Transverse colon (tissue), 4 donors: ENCODE results near the gene NSL1. TPM values are rescaled to one million over a fixed set of nuclear protein-coding genes. Genes with fewer than 3 reads are reported as not detected.
"Not testable (repeated sequence)": the region's sequence is repeated elsewhere in the genome, so short reads cannot be mapped to it uniquely, and the experiment has no call there.

Source experiments
- DNase-seq: peaks from one replicate; pipeline ENCODE4 v3.0.0-alpha.2; 2019
- H3K27ac ChIP-seq, 4 donors: fragments of 200-600 bp; sonication (generic); 2 replicates each; pipeline ENCODE4 v1.5.1; 2016 to 2018; ENCODE audit warnings: inconsistent platforms in 4 of 4
- H3K27me3 ChIP-seq: fragments of 200-600 bp; sonication (generic); 2 replicates; pipeline ENCODE4 v1.5.1; 2017; ENCODE audit warnings: inconsistent platforms
- H3K36me3 ChIP-seq, 4 donors: fragments of 200-600 bp; sonication (generic); 2 replicates each; pipeline ENCODE4 v1.5.1; 2017 to 2019; ENCODE audit warnings: inconsistent platforms in 4 of 4
- H3K4me1 ChIP-seq, 4 donors: fragments of 200-600 bp; sonication (generic); 2 replicates each; pipeline ENCODE4 v1.5.1; 2017 to 2020; ENCODE audit warnings: inconsistent platforms in 4 of 4
- H3K4me3 ChIP-seq, 4 donors: fragments of 200-600 bp; sonication (generic); 1 replicate in 1 of 4; 2 replicates in 3 of 4; pipeline versions ENCODE4 v1.5.1 to v1.6.1; 2017 to 2019; ENCODE audit warnings: inconsistent platforms in 4 of 4
- H3K9me3 ChIP-seq, 2 donors: fragments of 200-600 bp; sonication (generic); 2 replicates each; pipeline ENCODE4 v1.5.1; 2017 to 2019; ENCODE audit warnings: inconsistent platforms in 2 of 2
- CTCF ChIP-seq, 5 experiments: fragments of 200-600 bp in 3 of 5; fragments of 450-650 bp in 2 of 5; sonication (generic) in 3 of 5; IDR thresholded peaks; 1 replicate in 2 of 5; 2 replicates in 3 of 5; pipeline ENCODE4 v1.5.1; 2016 to 2017; ENCODE audit warnings: antibody characterized with exemption in 5 of 5, inconsistent platforms in 3 of 5, mild to moderate bottlenecking in 2 of 5, moderate library complexity in 1 of 5
- EP300 ChIP-seq: sonication (generic); formaldehyde crosslinking; IDR thresholded peaks from one replicate; pipeline ENCODE4 v1.6.1; 2017; ENCODE audit warnings: antibody characterized with exemption, low read depth
- POLR2A ChIP-seq: fragments of 450-650 bp; IDR thresholded peaks from one replicate; pipeline ENCODE4 v1.6.1; 2016; ENCODE audit warnings: antibody characterized with exemption, mild to moderate bottlenecking, moderate library complexity
- POLR2AphosphoS5 ChIP-seq, 3 donors: sonication (generic); formaldehyde crosslinking; IDR thresholded peaks; one replicate each; pipeline ENCODE4 v1.6.1; 2016; ENCODE audit warnings: antibody characterized with exemption in 3 of 3
- WGBS, 2 donors: methylation state at CpG; one replicate each; pipeline ENCODE4 v1.1.5; 2018; ENCODE audit warnings: low coverage in 1 of 2; 5-methylcytosine and 5-hydroxymethylcytosine counted together
- in situ Hi-C, 4 donors: fragments of 200-750 bp; cut with MboI; loops; one replicate each; pipeline versions ENCODE4 v1.15.0 to v1.15.1; 2017; ENCODE audit warnings: low sequenced_read_pairs in 3 of 4, low pct_ligation_motif_present in 1 of 4, low pct_unique_long_range_greater_than_20kb in 1 of 4
- intact Hi-C: fragments of 100-400 bp; cut with DNase I; formaldehyde crosslinking; loops from one replicate; pipeline ENCODE4 v1.15.1; 2023; ENCODE audit warnings: low total_unique reads
- total RNA-seq, 4 donors: library from RNA; depleted of rRNA; stranded (reverse); fragments of >200 nt; gene quantifications; one replicate each; pipeline ENCODE4 v1.1.0, GENCODE V29; 2016

The NSL1 gene
- total RNA-seq, 4 donors from 2014 or later: 4.2 to 33.7 (median 28.4) TPM

GRCh38 chr1:212771341-212771740 lies 20.2 kb downstream of the NSL1 start:
- no peak for DNase-seq
- H3K27me3 ChIP-seq: no peaks in the 10 kb centered on the region
- TF ChIP-seq CTCF (IDR thresholded peaks at IDR 0.05) (no peak), POLR2AphosphoS5 (IDR thresholded peaks at IDR 0.05) (no peak), EP300 (no peak), POLR2A (no peak)
- no peak overlapping the region for H3K27ac ChIP-seq
- no peak overlapping the region for H3K4me3 ChIP-seq
- no peaks in the 10 kb centered on the region for H3K4me1 ChIP-seq
- H3K9me3 ChIP-seq: peaks cover 21 to 26% of the 10 kb centered on the region in 2 donors
- intact Hi-C loops (no loop called here), in situ Hi-C loops (loop anchor here in 2 of 4 donors (25.0 kb wide), 2 partner anchors 109 to 284 kb away; no protein-coding TSS in a partner anchor)
- H3K36me3 ChIP-seq: peaks cover 0 to 45% (median 0%) of the 10 kb centered on the region in 4 donors

- no peak overlapping the region for H3K4me3 ChIP-seq
- intact Hi-C loops: no loop called here
- no peak for DNase-seq
- no peaks in the 10 kb centered on the region for H3K4me1 ChIP-seq
- H3K9me3 ChIP-seq: peaks cover 21 to 26% of the 10 kb centered on the region in 2 donors
- H3K27me3 ChIP-seq: no peaks in the 10 kb centered on the region
- H3K27ac ChIP-seq: no peak overlapping the region
- H3K36me3 ChIP-seq: peaks cover 0 to 46% (median 0%) of the 10 kb centered on the region in 4 donors
- in situ Hi-C loops: loop anchor here in 2 of 4 donors (25.0 kb wide), 2 partner anchors 107 to 282 kb away; no protein-coding TSS in a partner anchor
- 40 to 53% methylated on average over 1 of the region's 1 CpG for WGBS, 2 donors
- TF ChIP-seq POLR2AphosphoS5 (IDR thresholded peaks at IDR 0.05) (no peak), CTCF (IDR thresholded peaks at IDR 0.05) (no peak), POLR2A (no peak), EP300 (no peak)
Measured at GRCh38 chr1:212769459-212770167, 22.0 kb downstream of the NSL1 start.

- Histone ChIP-seq H3K36me3 (peaks cover 0 to 46% (median 0%) of the 10 kb centered on the region in 4 donors), H3K9me3 (peaks cover 21 to 26% of the 10 kb centered on the region in 2 donors)
- H3K4me3 ChIP-seq, DNase-seq, intact Hi-C loops, H3K27ac ChIP-seq, H3K27me3 ChIP-seq, H3K4me1 ChIP-seq: not testable (repeated sequence)
- in situ Hi-C loops: loop anchor here in 2 of 4 donors (25.0 kb wide), 2 partner anchors 105 to 280 kb away; no protein-coding TSS in a partner anchor
- 50 to 51% methylated on average over 2 of the region's 2 CpGs for WGBS, 2 donors
Measured at GRCh38 chr1:212766825-212767224, 24.8 kb downstream of the NSL1 start.

GRCh38 chr1:212764718-212765281 lies 26.8 kb downstream of the NSL1 start:
- H3K4me3 ChIP-seq, DNase-seq, H3K27ac ChIP-seq, intact Hi-C loops, H3K4me1 ChIP-seq, H3K27me3 ChIP-seq: not testable (repeated sequence)
- WGBS, 2 donors: 100% methylated on average over 1 of the region's 1 CpG; no CpG with 5 or more reads in 1 of the 2 donors
- Histone ChIP-seq H3K36me3 (peaks cover 0 to 33% (median 0%) of the 10 kb centered on the region in 4 donors), H3K9me3 (peaks cover 11 to 19% of the 10 kb centered on the region in 2 donors)
- in situ Hi-C loops: loop anchor here in 2 of 4 donors (25.0 kb wide), 2 partner anchors 102 to 277 kb away; no protein-coding TSS in a partner anchor

GRCh38 chr1:212762839-212763238 lies 28.7 kb downstream of the NSL1 start:
- TF ChIP-seq POLR2AphosphoS5 (IDR thresholded peaks at IDR 0.05): no peak
- no peak for TF ChIP-seq CTCF (IDR thresholded peaks at IDR 0.05)

More at GRCh38 chr1:212762839-212763238, 28.7 kb downstream of the NSL1 start:
- no peak overlapping the region for H3K4me3 ChIP-seq
- no peaks in the 10 kb centered on the region for H3K4me1 ChIP-seq
- no peak for DNase-seq
- peaks cover 0 to 15% (median 0%) of the 10 kb centered on the region in 4 donors for H3K36me3 ChIP-seq
- peaks cover 0 to 2% of the 10 kb centered on the region in 2 donors for H3K9me3 ChIP-seq
- 95 to 100% methylated on average over 1 to 9 of the region's 9 CpGs for WGBS, 2 donors
- H3K27me3 ChIP-seq: no peaks in the 10 kb centered on the region
- intact Hi-C loops (no loop called here), in situ Hi-C loops (loop anchor here in 2 of 4 donors (25.0 kb wide), 2 partner anchors 101 to 276 kb away; no protein-coding TSS in a partner anchor)
- H3K27ac ChIP-seq: no peak overlapping the region
